Naive thymus-derived CD4-positive, alpha-beta T cell (primary cell): Measurements from ENCODE around the gene PLEKHA7. TPM values are rescaled to one million over a fixed set of nuclear protein-coding genes. Genes with fewer than 3 reads are reported as not detected.

ENCODE experiments used
- ATAC-seq: fragments of 150-1000 bp; cut with Tn5 transposase; 2 replicates; pipeline ENCODE4 v1.10.0; 2021; ENCODE audit warnings: mild to moderate bottlenecking, moderate library complexity
- CTCF ChIA-PET: fragments of 350-600 bp; sonication (Branson Sonifier 250); formaldehyde crosslinking; loops from one replicate; lab custom pipeline; 2021; ENCODE audit warnings: antibody characterized with exemption; lab: Charles Lee
- POLR2A ChIA-PET: fragments of 350-600 bp; sonication (Branson Sonifier 250); formaldehyde crosslinking; loops from one replicate; lab custom pipeline; 2021; ENCODE audit warnings: antibody characterized with exemption, inconsistent platforms; lab: Charles Lee
- DNase-seq, 9 donors: peaks; one replicate each; pipeline versions ENCODE4 v3.0.0 to v3.0.0-alpha.2; 2020 to 2022; ENCODE audit warnings: mixed read lengths in 1 of 9
- H3K27ac ChIP-seq: one replicate; pipeline ENCODE4 v1.7.0; 2013; ENCODE audit warnings: mild to moderate bottlenecking, low read depth, low read length, moderate library complexity
- H3K27me3 ChIP-seq, 2 donors: one replicate each; pipeline ENCODE4 v1.7.0; 2013; ENCODE audit warnings: low read length in 2 of 2, mild to moderate bottlenecking in 2 of 2, moderate library complexity in 2 of 2; ENCODE audit not compliant: control insufficient read depth in 2 of 2, insufficient read depth in 2 of 2
- H3K36me3 ChIP-seq, 3 experiments: 1 replicate in 2 of 3; 2 replicates in 1 of 3; pipeline ENCODE4 v1.7.0; 2013; ENCODE audit warnings: low read length in 3 of 3, mild to moderate bottlenecking in 3 of 3, moderate library complexity in 1 of 3; ENCODE audit not compliant: insufficient read depth in 3 of 3, control insufficient read depth in 2 of 3
- H3K4me1 ChIP-seq, 2 donors: one replicate each; pipeline ENCODE4 v1.7.0; 2013; ENCODE audit warnings: low read length in 2 of 2, mild to moderate bottlenecking in 2 of 2, moderate library complexity in 1 of 2; ENCODE audit not compliant: control insufficient read depth in 2 of 2, insufficient read depth in 2 of 2
- H3K4me3 ChIP-seq: 2 replicates; pipeline ENCODE4 v1.7.0; 2013; ENCODE audit warnings: mild to moderate bottlenecking, low read length
- H3K9me3 ChIP-seq, 3 experiments: 1 replicate in 2 of 3; 2 replicates in 1 of 3; pipeline ENCODE4 v1.7.0; 2013; ENCODE audit warnings: low read length in 3 of 3; ENCODE audit not compliant: control insufficient read depth in 2 of 3
- H3K27ac Mint-ChIP-seq, 9 donors: one replicate each; pipeline ENCODE4 v1.8.0; 2020 to 2022; ENCODE audit warnings: mixed read lengths in 9 of 9, mild to moderate bottlenecking in 8 of 9, moderate library complexity in 5 of 9, inconsistent platforms in 2 of 9
- H3K27me3 Mint-ChIP-seq, 5 donors: one replicate each; pipeline ENCODE4 v1.8.0; 2021 to 2022; ENCODE audit warnings: mixed read lengths in 5 of 5, mild to moderate bottlenecking in 1 of 5
- H3K36me3 Mint-ChIP-seq, 5 donors: one replicate each; pipeline ENCODE4 v1.8.0; 2020 to 2022; ENCODE audit warnings: mixed read lengths in 5 of 5, mild to moderate bottlenecking in 3 of 5, inconsistent platforms in 1 of 5
- H3K4me1 Mint-ChIP-seq, 7 donors: one replicate each; pipeline ENCODE4 v1.8.0; 2020 to 2022; ENCODE audit warnings: mixed read lengths in 7 of 7, mild to moderate bottlenecking in 3 of 7, inconsistent platforms in 1 of 7
- H3K4me3 Mint-ChIP-seq, 10 donors: one replicate each; pipeline ENCODE4 v1.8.0; 2020 to 2022; ENCODE audit warnings: mild to moderate bottlenecking in 10 of 10, mixed read lengths in 10 of 10, moderate library complexity in 6 of 10, inconsistent platforms in 2 of 10
- H3K9me3 Mint-ChIP-seq, 11 donors: one replicate each; pipeline ENCODE4 v1.8.0; 2020 to 2022; ENCODE audit warnings: mixed read lengths in 11 of 11, mild to moderate bottlenecking in 4 of 11, inconsistent platforms in 1 of 11, moderate library complexity in 1 of 11
- intact Hi-C, 2 donors: fragments of 100-400 bp; cut with micrococcal nuclease; formaldehyde crosslinking; loops; one replicate each; pipeline ENCODE4 v1.15.1; 2023
- polyA plus RNA-seq, 2 donors: library from polyadenylated mRNA; unstranded; fragments of 300-500 nt; fragmentation: Illumina TruSeq; gene quantifications; one replicate each; pipeline ENCODE4 v1.2.3, GENCODE V29; 2021
- total RNA-seq, 6 experiments: library from RNA in 5 of 6; stranded (reverse) in 5 of 6; gene quantifications; 1 replicate in 5 of 6; 2 replicates in 1 of 6; pipeline ENCODE4 v1.2.3 and lab custom pipeline; 2021 to 2026

The PLEKHA7 gene
- total and polyA plus RNA-seq, 7 experiments from 2014 or later, result 0.84 to 4.8 (median 2.4) TPM

GRCh38 chr11:16772141-16772512 is 242.1 kb downstream of the PLEKHA7 start:
- no peak overlapping the region for H3K27ac ChIP-seq
- H3K4me3 Mint-ChIP-seq, result no peak overlapping the region
- POLR2A ChIA-PET, result no interaction called here
- no peak overlapping the region for H3K27ac Mint-ChIP-seq
- peaks cover 0 to 5% (median 2%) of the 10 kb centered on the region in 5 donors for H3K27me3 Mint-ChIP-seq
- H3K4me3 ChIP-seq, result no peak overlapping the region
- H3K27me3 ChIP-seq, result no peaks in the 10 kb centered on the region
- CTCF ChIA-PET, result no interaction called here
- no peaks in the 10 kb centered on the region for H3K4me1 ChIP-seq
- intact Hi-C loops, result no loop called here
- no peaks in the 10 kb centered on the region for H3K4me1 Mint-ChIP-seq
- ATAC-seq, result no peak
- no peaks in the 10 kb centered on the region for H3K9me3 Mint-ChIP-seq
- H3K36me3 Mint-ChIP-seq, result no peaks in the 10 kb centered on the region
- no peaks in the 10 kb centered on the region for H3K9me3 ChIP-seq
- no peak for DNase-seq
- H3K36me3 ChIP-seq, result no peaks in the 10 kb centered on the region

GRCh38 chr11:16771350-16772140 is 242.7 kb downstream of the PLEKHA7 start:
- H3K9me3 ChIP-seq, result no peaks in the 10 kb centered on the region
- Mint-ChIP-seq H3K4me3 (no peak overlapping the region), H3K4me1 (no peaks in the 10 kb centered on the region), H3K27me3 (peaks cover 0 to 7% (median 3%) of the 10 kb centered on the region in 5 donors), H3K27ac (no peak overlapping the region), H3K9me3 (no peaks in the 10 kb centered on the region), H3K36me3 (no peaks in the 10 kb centered on the region)
- no peak overlapping the region for H3K27ac ChIP-seq
- DNase-seq (no peak), ATAC-seq (no peak)
- POLR2A ChIA-PET, result no interaction called here
- CTCF ChIA-PET, result no interaction called here
- intact Hi-C loops, result no loop called here
- H3K36me3 ChIP-seq, result no peaks in the 10 kb centered on the region
- no peak overlapping the region for H3K4me3 ChIP-seq
- no peaks in the 10 kb centered on the region for H3K4me1 ChIP-seq
- H3K27me3 ChIP-seq, result no peaks in the 10 kb centered on the region

- Mint-ChIP-seq H3K27me3 (peaks cover 0 to 10% (median 3%) of the 10 kb centered on the region in 5 donors), H3K4me1 (no peaks in the 10 kb centered on the region), H3K36me3 (no peaks in the 10 kb centered on the region), H3K4me3 (no peak overlapping the region), H3K27ac (no peak overlapping the region), H3K9me3 (no peaks in the 10 kb centered on the region)
- CTCF ChIA-PET, result no interaction called here
- Histone ChIP-seq H3K9me3 (no peaks in the 10 kb centered on the region), H3K27me3 (no peaks in the 10 kb centered on the region), H3K4me1 (no peaks in the 10 kb centered on the region), H3K4me3 (no peak overlapping the region), H3K27ac (no peak overlapping the region), H3K36me3 (no peaks in the 10 kb centered on the region)
- DNase-seq (no peak), ATAC-seq (no peak)
- intact Hi-C loops, result no loop called here
- POLR2A ChIA-PET, result no interaction called here
These were observed 244.2 kb downstream of the PLEKHA7 start for GRCh38 chr11:16770016-16770415.

GRCh38 chr11:16769386-16769785 is 244.8 kb downstream of the PLEKHA7 start:
- CTCF ChIA-PET, result no interaction called here

GRCh38 chr11:16767957-16768356 is 246.3 kb downstream of the PLEKHA7 start:
- no peaks in the 10 kb centered on the region for H3K4me1 ChIP-seq
- no peaks in the 10 kb centered on the region for H3K36me3 Mint-ChIP-seq
- H3K4me3 Mint-ChIP-seq, result no peak overlapping the region
- no peaks in the 10 kb centered on the region for H3K36me3 ChIP-seq
- H3K27ac ChIP-seq, result no peak overlapping the region
- intact Hi-C loops, result no loop called here
- no peak overlapping the region for H3K4me3 ChIP-seq
- no peaks in the 10 kb centered on the region for H3K9me3 ChIP-seq
- H3K9me3 Mint-ChIP-seq, result no peaks in the 10 kb centered on the region
- ATAC-seq (no peak), DNase-seq (no peak)
- no peak overlapping the region for H3K27ac Mint-ChIP-seq
- no peaks in the 10 kb centered on the region for H3K4me1 Mint-ChIP-seq
- peaks cover 0 to 10% (median 3%) of the 10 kb centered on the region in 5 donors for H3K27me3 Mint-ChIP-seq
- CTCF ChIA-PET, result interaction anchor here (0.7 kb wide), 1 partner anchor 1520 kb away, joined by 3 read pairs; no protein-coding TSS in a partner anchor
- POLR2A ChIA-PET, result no interaction called here
- H3K27me3 ChIP-seq, result no peaks in the 10 kb centered on the region

More at GRCh38 chr11:16769386-16769785, 244.8 kb downstream of the PLEKHA7 start:
- intact Hi-C loops, result no loop called here
- Histone ChIP-seq H3K4me3 (no peak overlapping the region), H3K36me3 (no peaks in the 10 kb centered on the region), H3K9me3 (no peaks in the 10 kb centered on the region), H3K27ac (no peak overlapping the region), H3K4me1 (no peaks in the 10 kb centered on the region), H3K27me3 (no peaks in the 10 kb centered on the region)
- DNase-seq (no peak), ATAC-seq (no peak)
- Mint-ChIP-seq H3K27me3 (peaks cover 0 to 10% (median 3%) of the 10 kb centered on the region in 5 donors), H3K4me3 (no peak overlapping the region), H3K9me3 (no peaks in the 10 kb centered on the region), H3K27ac (no peak overlapping the region), H3K4me1 (no peaks in the 10 kb centered on the region), H3K36me3 (no peaks in the 10 kb centered on the region)
- POLR2A ChIA-PET, result no interaction called here

- no peak overlapping the region for H3K4me3 ChIP-seq
- H3K4me1 Mint-ChIP-seq, result peaks cover 0 to 5% (median 0%) of the 10 kb centered on the region in 7 donors
- DNase-seq (no peak), ATAC-seq (no peak)
- no peaks in the 10 kb centered on the region for H3K36me3 Mint-ChIP-seq
- H3K9me3 Mint-ChIP-seq, result no peaks in the 10 kb centered on the region
- H3K27me3 ChIP-seq, result no peaks in the 10 kb centered on the region
- no peaks in the 10 kb centered on the region for H3K4me1 ChIP-seq
- H3K36me3 ChIP-seq, result no peaks in the 10 kb centered on the region
- CTCF ChIA-PET, result no interaction called here
- peaks cover 0 to 10% (median 3%) of the 10 kb centered on the region in 5 donors for H3K27me3 Mint-ChIP-seq
- POLR2A ChIA-PET, result no interaction called here
- intact Hi-C loops, result no loop called here
- no peak overlapping the region for H3K4me3 Mint-ChIP-seq
- H3K9me3 ChIP-seq, result no peaks in the 10 kb centered on the region
- no peak overlapping the region for H3K27ac Mint-ChIP-seq
- no peak overlapping the region for H3K27ac ChIP-seq
These were observed 247.1 kb downstream of the PLEKHA7 start for GRCh38 chr11:16767137-16767536.

GRCh38 chr11:16764888-16765287 is 249.3 kb downstream of the PLEKHA7 start:
- ATAC-seq, result no peak

More at GRCh38 chr11:16764888-16765287, 249.3 kb downstream of the PLEKHA7 start:
- Mint-ChIP-seq H3K36me3 (no peaks in the 10 kb centered on the region), H3K4me3 (no peak overlapping the region), H3K27ac (no peak overlapping the region), H3K4me1 (peaks cover 1 to 18% (median 14%) of the 10 kb centered on the region in 7 donors), H3K27me3 (peaks cover 0 to 8% (median 0%) of the 10 kb centered on the region in 5 donors), H3K9me3 (no peaks in the 10 kb centered on the region)
- POLR2A ChIA-PET, result no interaction called here
- Histone ChIP-seq H3K4me1 (no peaks in the 10 kb centered on the region), H3K9me3 (no peaks in the 10 kb centered on the region), H3K4me3 (no peak overlapping the region), H3K27ac (no peak overlapping the region), H3K27me3 (no peaks in the 10 kb centered on the region), H3K36me3 (no peaks in the 10 kb centered on the region)
- intact Hi-C loops, result no loop called here
- DNase-seq, result no peak
- CTCF ChIA-PET, result no interaction called here
